Body of pancreas (tissue), 4 donors: Measurements from ENCODE around the gene ARHGAP20.

Source experiments
- CTCF ChIP-seq, 7 experiments: fragments of 450-650 bp in 4 of 7; fragments of 200-600 bp in 3 of 7; sonication (generic) in 3 of 7; IDR thresholded peaks; one replicate each; pipeline ENCODE4 v1.5.1; 2016 to 2019; ENCODE audit warnings: antibody characterized with exemption in 7 of 7
- POLR2A ChIP-seq, 3 donors: fragments of 450-650 bp; IDR thresholded peaks; one replicate each; pipeline ENCODE4 v1.6.1; 2016; ENCODE audit warnings: antibody characterized with exemption in 3 of 3, mild to moderate bottlenecking in 2 of 3

- no peak for TF ChIP-seq CTCF (IDR thresholded peaks at IDR 0.05)
- no peak for TF ChIP-seq POLR2A (IDR thresholded peaks at IDR 0.05)
Observed at GRCh38 chr11:110675548-110675947, 36.7 kb downstream of the ARHGAP20 start.
